HepG2 (cell line): ENCODE measurements around the gene EFCAB14. TPM values are rescaled to one million over a fixed set of nuclear protein-coding genes. Genes with fewer than 3 reads are reported as not detected.

Experiments
- ATM ChIP-seq: fragments of 450-650 bp; IDR thresholded peaks from 2 replicates; pipeline ENCODE4 v1.7.1; 2017; ENCODE audit warnings: mild to moderate bottlenecking, borderline replicate concordance
- CBX2 ChIP-seq, 2 experiments: fragments of 200-600 bp in 1 of 2; sonication (generic); formaldehyde crosslinking in 1 of 2; IDR thresholded peaks; 2 replicates each; pipeline versions ENCODE4 v1.7.0 to v1.8.1; 2018 to 2022; ENCODE audit warnings: low read depth in 2 of 2, low read length in 1 of 2, mild to moderate bottlenecking in 1 of 2, missing genetic modification reagents in 1 of 2
- CCDC6 ChIP-seq: sonication (generic); formaldehyde crosslinking; IDR thresholded peaks from 2 replicates; pipeline ENCODE4 v1.8.1; 2022; ENCODE audit warnings: mild to moderate bottlenecking, missing genetic modification reagents, moderate library complexity
- GATA4 ChIP-seq: sonication (generic); IDR thresholded peaks from 2 replicates; pipeline ENCODE4 v1.6.1; 2016; ENCODE audit warnings: antibody characterized with exemption, low read depth, borderline replicate concordance
- HDAC2 ChIP-seq: sonication (generic); formaldehyde crosslinking; IDR thresholded peaks from 2 replicates; pipeline ENCODE4 v1.4.0; 2020; ENCODE audit warnings: missing genetic modification reagents
- IKZF1 ChIP-seq: fragments of 450-650 bp; IDR thresholded peaks from 2 replicates; pipeline ENCODE4 v1.7.1; 2016
- MAZ ChIP-seq, 2 experiments: sonication (generic) in 1 of 2; formaldehyde crosslinking in 1 of 2; IDR thresholded peaks; 2 replicates each; pipeline versions ENCODE4 v1.5.0 to v1.6.1; 2012 to 2020; ENCODE audit warnings: low read depth in 2 of 2, mild to moderate bottlenecking in 2 of 2, borderline replicate concordance in 1 of 2, improper control_type of control experiment in 1 of 2, low read length in 1 of 2, missing genetic modification reagents in 1 of 2, moderate library complexity in 1 of 2
- NPAS2 ChIP-seq: sonication (generic); formaldehyde crosslinking; IDR thresholded peaks from 2 replicates; pipeline ENCODE4 v1.8.0; 2022; ENCODE audit warnings: mild to moderate bottlenecking, missing genetic modification reagents, borderline replicate concordance
- SALL1 ChIP-seq: sonication (generic); formaldehyde crosslinking; IDR thresholded peaks from 2 replicates; pipeline ENCODE4 v1.8.0; 2022; ENCODE audit warnings: mild to moderate bottlenecking, missing genetic modification reagents
- SOX6 ChIP-seq, 2 experiments: fragments of 450-650 bp in 1 of 2; sonication (generic) in 1 of 2; formaldehyde crosslinking in 1 of 2; IDR thresholded peaks; 2 replicates each; pipeline versions ENCODE4 v1.4.0 to v1.6.1; 2017 to 2020; ENCODE audit warnings: antibody characterized with exemption in 1 of 2, mild to moderate bottlenecking in 1 of 2, missing genetic modification reagents in 1 of 2
- ZBTB7A ChIP-seq: sonication (generic); formaldehyde crosslinking; IDR thresholded peaks from 2 replicates; pipeline ENCODE4 v1.8.0; 2022; ENCODE audit warnings: mild to moderate bottlenecking, missing genetic modification reagents
- ZFP82 ChIP-seq: sonication (generic); formaldehyde crosslinking; IDR thresholded peaks from 2 replicates; pipeline ENCODE4 v1.5.1; 2020; ENCODE audit warnings: mild to moderate bottlenecking, missing genetic modification reagents, borderline replicate concordance
- ZFP90 ChIP-seq: sonication (generic); formaldehyde crosslinking; IDR thresholded peaks from 2 replicates; pipeline ENCODE4 v1.8.0; 2022; ENCODE audit warnings: missing genetic modification reagents, mild to moderate bottlenecking, inconsistent platforms, borderline replicate concordance
- ZKSCAN5 ChIP-seq: sonication (generic); formaldehyde crosslinking; IDR thresholded peaks from 2 replicates; pipeline ENCODE4 v1.5.1; 2020; ENCODE audit warnings: mild to moderate bottlenecking, missing genetic modification reagents
- ZNF143 ChIP-seq: sonication (generic); formaldehyde crosslinking; IDR thresholded peaks from 2 replicates; pipeline ENCODE4 v1.4.0; 2020; ENCODE audit warnings: missing genetic modification reagents
- ZNF232 ChIP-seq: sonication (generic); formaldehyde crosslinking; IDR thresholded peaks from 2 replicates; pipeline ENCODE4 v1.4.0; 2020; ENCODE audit warnings: missing genetic modification reagents, borderline replicate concordance
- ZNF510 ChIP-seq: sonication (generic); formaldehyde crosslinking; IDR thresholded peaks from 2 replicates; pipeline ENCODE4 v1.4.0; 2020; ENCODE audit warnings: low read depth, mild to moderate bottlenecking, missing genetic modification reagents
- polyA plus RNA-seq, 8 experiments: library from polyadenylated mRNA; depleted of rRNA in 3 of 8; stranded (reverse) in 7 of 8; unstranded in 1 of 8; fragments of >200 nt; fragmentation: Illumina TruSeq in 4 of 8; extraction: Trizol in 4 of 8; gene quantifications; 2 replicates each; pipeline versions ENCODE4 v1.2.1 to v1.2.3, GENCODE V29; 2011 to 2016; ENCODE audit warnings: low read depth in 4 of 8, missing spikeins in 1 of 8, mixed read lengths in 1 of 8; ENCODE audit not compliant: insufficient read depth in 1 of 8
- total RNA-seq, 5 experiments: library from RNA; depleted of rRNA; stranded (reverse); fragments of >200 nt; fragmentation: Illumina TruSeq; extraction: Trizol; gene quantifications; 2 replicates each; pipeline ENCODE4 v1.2.3, GENCODE V29; 2016; ENCODE audit warnings: low read depth in 1 of 5
- TF ChIP-seq, protein P1 (sequence below): sonication (generic); formaldehyde crosslinking; IDR thresholded peaks from 2 replicates; pipeline ENCODE4 v1.4.0; 2020; ENCODE audit warnings: missing genetic modification reagents, mild to moderate bottlenecking, borderline replicate concordance
- TF ChIP-seq, protein P2 (sequence below): IDR thresholded peaks from 2 replicates; pipeline ENCODE4 v1.6.1; 2016
- TF ChIP-seq, protein P3 (sequence below): sonication (generic); formaldehyde crosslinking; IDR thresholded peaks from 2 replicates; pipeline ENCODE4 v1.8.0; 2022; ENCODE audit warnings: missing genetic modification reagents, mild to moderate bottlenecking, borderline replicate concordance
- TF ChIP-seq, protein P4 (sequence below): sonication (generic); formaldehyde crosslinking; IDR thresholded peaks from 2 replicates; pipeline ENCODE4 v1.4.0; 2020; ENCODE audit warnings: low read depth, missing genetic modification reagents

Gene EFCAB14
- total and polyA plus RNA-seq, 2 of the 13 experiments (the other 11 are each of a cell fraction or from before 2014, with no cell fraction given) = 13.4 to 17.9 TPM

DNA sequence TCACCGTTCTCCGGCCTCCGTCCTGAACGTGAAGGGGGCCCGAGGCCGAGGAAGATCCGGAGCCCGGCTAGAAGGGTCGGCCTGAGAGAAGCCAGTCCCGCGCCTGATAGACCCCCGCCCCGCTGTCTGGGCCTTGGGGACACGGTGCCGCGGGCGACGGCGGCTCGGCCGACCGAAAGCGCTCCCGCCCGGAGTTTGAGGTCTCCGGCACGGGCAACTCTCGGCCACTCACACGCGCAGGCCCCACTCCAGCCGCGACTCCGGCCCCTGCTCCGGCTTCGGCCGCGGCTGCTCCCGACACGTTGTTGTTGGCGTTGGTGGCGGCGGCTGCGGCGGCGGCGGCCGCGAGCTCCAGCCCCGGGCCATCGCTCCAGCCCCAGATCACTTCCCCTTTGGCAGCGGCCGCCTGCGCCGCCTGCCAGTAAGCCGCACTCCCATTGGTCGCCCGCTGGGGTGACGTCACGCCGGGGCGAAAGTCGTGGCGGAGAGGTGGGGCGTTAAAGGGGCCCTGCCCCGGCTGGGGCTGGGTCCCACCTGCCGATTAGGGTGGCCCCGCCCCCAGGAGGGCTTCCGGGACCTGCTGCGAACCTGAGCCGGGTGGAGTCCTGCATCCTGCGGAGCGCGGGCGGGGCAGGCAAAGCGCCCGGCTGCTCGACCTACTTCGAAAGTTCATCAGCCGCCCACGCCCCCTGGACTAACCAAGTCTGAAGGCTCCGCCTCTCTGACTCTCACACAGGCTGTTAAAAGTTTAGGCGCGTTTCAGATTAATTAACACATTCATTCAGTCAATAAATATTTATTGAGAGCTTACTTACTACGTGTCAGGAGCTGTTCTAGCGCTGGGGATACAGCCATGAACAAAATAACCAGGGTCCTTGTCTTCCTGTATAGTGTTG, at the start of gene EFCAB14 (continued):
- TF ChIP-seq, protein P1, sequence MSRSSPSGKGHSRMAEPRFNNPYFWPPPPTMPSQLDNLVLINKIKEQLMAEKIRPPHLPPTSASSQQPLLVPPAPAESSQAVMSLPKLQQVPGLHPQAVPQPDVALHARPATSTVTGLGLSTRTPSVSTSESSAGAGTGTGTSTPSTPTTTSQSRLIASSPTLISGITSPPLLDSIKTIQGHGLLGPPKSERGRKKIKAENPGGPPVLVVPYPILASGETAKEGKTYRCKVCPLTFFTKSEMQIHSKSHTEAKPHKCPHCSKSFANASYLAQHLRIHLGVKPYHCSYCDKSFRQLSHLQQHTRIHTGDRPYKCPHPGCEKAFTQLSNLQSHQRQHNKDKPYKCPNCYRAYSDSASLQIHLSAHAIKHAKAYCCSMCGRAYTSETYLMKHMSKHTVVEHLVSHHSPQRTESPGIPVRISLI = no peak
- no peak for TF ChIP-seq SOX6 (IDR thresholded peaks at IDR 0.05)
- 0 out of 2 replicates have a peak, but pooled peaks have one; percentile 32 for TF ChIP-seq SOX6 (CRISPR knock-in tag; IDR thresholded peaks at IDR 0.05)
- TF ChIP-seq ZNF232 = peak; percentile 41; the same call in 1 of the 2 replicates
- TF ChIP-seq NPAS2 = no peak
- TF ChIP-seq, protein P2, sequence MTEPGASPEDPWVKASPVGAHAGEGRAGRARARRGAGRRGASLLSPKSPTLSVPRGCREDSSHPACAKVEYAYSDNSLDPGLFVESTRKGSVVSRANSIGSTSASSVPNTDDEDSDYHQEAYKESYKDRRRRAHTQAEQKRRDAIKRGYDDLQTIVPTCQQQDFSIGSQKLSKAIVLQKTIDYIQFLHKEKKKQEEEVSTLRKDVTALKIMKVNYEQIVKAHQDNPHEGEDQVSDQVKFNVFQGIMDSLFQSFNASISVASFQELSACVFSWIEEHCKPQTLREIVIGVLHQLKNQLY (CRISPR knock-in tag) = 0 out of 2 replicates have a peak, but pooled peaks have one; percentile 19
- no peak for TF ChIP-seq ZNF510 (CRISPR knock-in tag)
- no peak for TF ChIP-seq ZKSCAN5 (CRISPR knock-in tag)
- peak; percentile 62; the same call in 1 of the 2 replicates for TF ChIP-seq CCDC6 (CRISPR knock-in tag)
- TF ChIP-seq CBX2 (IDR thresholded peaks at IDR 0.05; ENCODE audit: low read depth, low read length) = no peak
- TF ChIP-seq CBX2 (CRISPR knock-in tag; IDR thresholded peaks at IDR 0.05; ENCODE audit: low read depth) = no peak
- TF ChIP-seq ZBTB7A (CRISPR knock-in tag) = no peak
- TF ChIP-seq SALL1 (CRISPR knock-in tag) = peak; percentile 80
- TF ChIP-seq, protein P3, sequence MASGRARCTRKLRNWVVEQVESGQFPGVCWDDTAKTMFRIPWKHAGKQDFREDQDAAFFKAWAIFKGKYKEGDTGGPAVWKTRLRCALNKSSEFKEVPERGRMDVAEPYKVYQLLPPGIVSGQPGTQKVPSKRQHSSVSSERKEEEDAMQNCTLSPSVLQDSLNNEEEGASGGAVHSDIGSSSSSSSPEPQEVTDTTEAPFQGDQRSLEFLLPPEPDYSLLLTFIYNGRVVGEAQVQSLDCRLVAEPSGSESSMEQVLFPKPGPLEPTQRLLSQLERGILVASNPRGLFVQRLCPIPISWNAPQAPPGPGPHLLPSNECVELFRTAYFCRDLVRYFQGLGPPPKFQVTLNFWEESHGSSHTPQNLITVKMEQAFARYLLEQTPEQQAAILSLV = peak; percentile 74; the same call in 1 of the 2 replicates
- TF ChIP-seq ZFP82 (CRISPR knock-in tag) = no peak
- TF ChIP-seq ZNF143 (CRISPR knock-in tag) = no peak
- peak; percentile 59; the same call in 1 of the 2 replicates for TF ChIP-seq ZFP90 (CRISPR knock-in tag)
- TF ChIP-seq, protein P4, sequence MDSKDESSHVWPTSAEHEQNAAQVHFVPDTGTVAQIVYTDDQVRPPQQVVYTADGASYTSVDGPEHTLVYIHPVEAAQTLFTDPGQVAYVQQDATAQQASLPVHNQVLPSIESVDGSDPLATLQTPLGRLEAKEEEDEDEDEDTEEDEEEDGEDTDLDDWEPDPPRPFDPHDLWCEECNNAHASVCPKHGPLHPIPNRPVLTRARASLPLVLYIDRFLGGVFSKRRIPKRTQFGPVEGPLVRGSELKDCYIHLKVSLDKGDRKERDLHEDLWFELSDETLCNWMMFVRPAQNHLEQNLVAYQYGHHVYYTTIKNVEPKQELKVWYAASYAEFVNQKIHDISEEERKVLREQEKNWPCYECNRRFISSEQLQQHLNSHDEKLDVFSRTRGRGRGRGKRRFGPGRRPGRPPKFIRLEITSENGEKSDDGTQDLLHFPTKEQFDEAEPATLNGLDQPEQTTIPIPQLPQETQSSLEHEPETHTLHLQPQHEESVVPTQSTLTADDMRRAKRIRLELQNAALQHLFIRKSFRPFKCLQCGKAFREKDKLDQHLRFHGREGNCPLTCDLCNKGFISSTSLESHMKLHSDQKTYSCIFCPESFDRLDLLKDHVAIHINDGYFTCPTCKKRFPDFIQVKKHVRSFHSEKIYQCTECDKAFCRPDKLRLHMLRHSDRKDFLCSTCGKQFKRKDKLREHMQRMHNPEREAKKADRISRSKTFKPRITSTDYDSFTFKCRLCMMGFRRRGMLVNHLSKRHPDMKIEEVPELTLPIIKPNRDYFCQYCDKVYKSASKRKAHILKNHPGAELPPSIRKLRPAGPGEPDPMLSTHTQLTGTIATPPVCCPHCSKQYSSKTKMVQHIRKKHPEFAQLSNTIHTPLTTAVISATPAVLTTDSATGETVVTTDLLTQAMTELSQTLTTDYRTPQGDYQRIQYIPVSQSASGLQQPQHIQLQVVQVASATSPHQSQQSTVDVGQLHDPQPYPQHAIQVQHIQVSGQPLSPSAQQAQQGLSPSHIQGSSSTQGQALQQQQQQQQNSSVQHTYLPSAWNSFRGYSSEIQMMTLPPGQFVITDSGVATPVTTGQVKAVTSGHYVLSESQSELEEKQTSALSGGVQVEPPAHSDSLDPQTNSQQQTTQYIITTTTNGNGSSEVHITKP (CRISPR knock-in tag) = no peak
- no peak for TF ChIP-seq GATA4
- TF ChIP-seq IKZF1 = no peak
- no peak for TF ChIP-seq ATM
- TF ChIP-seq MAZ (IDR thresholded peaks at IDR 0.05; ENCODE audit: borderline replicate concordance, low read depth, low read length) = peak; percentile 91
- peak; percentile 93 for TF ChIP-seq MAZ (CRISPR knock-in tag; IDR thresholded peaks at IDR 0.05; ENCODE audit: low read depth)
- 0 out of 2 replicates have a peak, but pooled peaks have one; percentile 52 for TF ChIP-seq HDAC2 (CRISPR knock-in tag)
